Stomach (tissue), 9 donors: ENCODE results near the gene CORT. TPM values are rescaled to one million over a fixed set of nuclear protein-coding genes. Genes with fewer than 3 reads are reported as not detected.
"Not testable (repeated sequence)": the region's sequence is repeated elsewhere in the genome, so short reads cannot be mapped to it uniquely, and the experiment has no call there.

Experiments
- DNase-seq, 2 donors: peaks; one replicate each; pipeline versions ENCODE4 v3.0.0 to v3.0.0-alpha.2; 2013 to 2019
- H3K27ac ChIP-seq, 5 donors: fragments of 200-600 bp in 4 of 5; sonication (generic) in 4 of 5; one replicate each; pipeline ENCODE4 v1.5.1; 2013 to 2019; ENCODE audit warnings: mild to moderate bottlenecking in 1 of 5, moderate library complexity in 1 of 5
- H3K27me3 ChIP-seq, 3 donors: fragments of 200-600 bp; sonication (generic); one replicate each; pipeline ENCODE4 v1.5.1; 2017 to 2019; ENCODE audit warnings: mixed run types in 1 of 3
- H3K36me3 ChIP-seq, 4 donors: fragments of 200-600 bp; sonication (generic); 1 replicate in 3 of 4; 2 replicates in 1 of 4; pipeline ENCODE4 v1.5.1; 2016 to 2019
- H3K4me1 ChIP-seq, 4 donors: fragments of 200-600 bp; sonication (generic); one replicate each; pipeline ENCODE4 v1.5.1; 2016 to 2019
- H3K4me3 ChIP-seq, 4 donors: fragments of 200-600 bp; sonication (generic) in 3 of 4; one replicate each; pipeline ENCODE4 v1.5.1; 2016 to 2019; ENCODE audit warnings: mild to moderate bottlenecking in 1 of 4
- H3K9me3 ChIP-seq, 4 donors: fragments of 200-600 bp; sonication (generic); one replicate each; pipeline ENCODE4 v1.5.1; 2016 to 2019
- CTCF ChIP-seq, 7 experiments: fragments of 450-650 bp in 4 of 7; fragments of 200-600 bp in 3 of 7; sonication (generic) in 3 of 7; IDR thresholded peaks; one replicate each; pipeline ENCODE4 v1.5.1; 2016 to 2019; ENCODE audit warnings: antibody characterized with exemption in 7 of 7, control low read depth in 2 of 7, mild to moderate bottlenecking in 1 of 7
- EP300 ChIP-seq: sonication (generic); formaldehyde crosslinking; IDR thresholded peaks from one replicate; pipeline ENCODE4 v1.6.1; 2017; ENCODE audit warnings: antibody characterized with exemption
- POLR2A ChIP-seq, 4 donors: fragments of 450-650 bp; IDR thresholded peaks; one replicate each; pipeline ENCODE4 v1.6.1; 2016; ENCODE audit warnings: antibody characterized with exemption in 4 of 4, control low read depth in 2 of 4, mild to moderate bottlenecking in 1 of 4, moderate library complexity in 1 of 4
- POLR2AphosphoS5 ChIP-seq, 3 donors: sonication (generic); formaldehyde crosslinking; IDR thresholded peaks; one replicate each; pipeline ENCODE4 v1.6.1; 2016; ENCODE audit warnings: antibody characterized with exemption in 3 of 3
- WGBS, 5 donors: extraction: QIAGEN DNeasy Blood & Tissue Kit in 3 of 5; methylation state at CpG; one replicate each; pipeline versions ENCODE4 v1.1.5 to v1.1.7; 2013 to 2018; 5-methylcytosine and 5-hydroxymethylcytosine counted together
- intact Hi-C: fragments of 100-400 bp; cut with DNase I; formaldehyde crosslinking; loops from one replicate; pipeline ENCODE4 v1.15.1; 2023; ENCODE audit warnings: low total_unique reads
- polyA plus RNA-seq, 3 donors: library from polyadenylated mRNA; stranded (reverse); fragments of 200-250 nt; gene quantifications; one replicate each; pipeline ENCODE4 v1.2.3, GENCODE V29; 2013
- total RNA-seq, 5 donors: library from RNA; depleted of rRNA; stranded (reverse); fragments of >200 nt; gene quantifications; one replicate each; pipeline versions ENCODE4 v1.1.0 to v1.2.3, GENCODE V29; 2014 to 2016
- donor health status: healthy with polysubstance abuse.
- donor health status: Bipolar disorder and iron deficiency.
- donor health status: healthy.

Gene CORT
- total and polyA plus RNA-seq, 8 donors: 0.40 to 4.0 (median 1.7) TPM; not detected in 4

- peak; percentile 93 to 99 for DNase-seq
- H3K36me3 ChIP-seq: peaks cover 12 to 21% (median 20%) of the 10 kb centered on the region in 4 donors
- no peaks in the 10 kb centered on the region for H3K27me3 ChIP-seq
- H3K4me3 ChIP-seq: peak within 1 kb of the TSS; percentile 74 to 93 (median 85)
- H3K4me1 ChIP-seq: peaks cover 22 to 55% (median 47%) of the 10 kb centered on the region in 4 donors
- peak within 1 kb of the TSS; percentile 82 to 86 (median 83) for H3K27ac ChIP-seq
- 1 to 2% (median 1%) methylated on average over 26 to 59 of the region's 59 CpGs for WGBS, 5 donors
- intact Hi-C loops: no loop called here
- TF ChIP-seq POLR2AphosphoS5 (IDR thresholded peaks at IDR 0.05) (peak; percentile 60 to 94 (median 86)), POLR2A (IDR thresholded peaks at IDR 0.05) (no peak)
- H3K9me3 ChIP-seq: no peaks in the 10 kb centered on the region
Observed at GRCh38 chr1:10472220-10473144, 22.7 kb downstream of the CORT start, which contains the start of gene DFFA. Gene DFFA, minus strand, starts transcription at chr1:10472529. Its CDS starts 71 bp downstream, at chr1:10472458.

GRCh38 chr1:10473145-10473765 is 23.4 kb downstream of the CORT start:
- H3K27ac ChIP-seq: peak overlapping the region in 3 of 5 donors; percentile 82 to 86 (median 83)
- 82 to 90% (median 86%) methylated on average over 23 of the region's 23 CpGs for WGBS, 5 donors
- H3K36me3 ChIP-seq: peaks cover 8 to 13% (median 12%) of the 10 kb centered on the region in 4 donors
- peaks cover 22 to 58% (median 47%) of the 10 kb centered on the region in 4 donors for H3K4me1 ChIP-seq
- intact Hi-C loops: no loop called here
- H3K4me3 ChIP-seq: peak overlapping the region in 3 of 4 donors; percentile 74 to 93 (median 86)
- no peak for DNase-seq
- no peaks in the 10 kb centered on the region for H3K9me3 ChIP-seq
- no peaks in the 10 kb centered on the region for H3K27me3 ChIP-seq
- TF ChIP-seq POLR2AphosphoS5 (IDR thresholded peaks at IDR 0.05): no peak
- TF ChIP-seq EP300: no peak
- no peak for TF ChIP-seq CTCF (IDR thresholded peaks at IDR 0.05)
- TF ChIP-seq POLR2A (IDR thresholded peaks at IDR 0.05): no peak

GRCh38 chr1:10474309-10474612 is 24.4 kb downstream of the CORT start:
- DNase-seq, H3K27me3 ChIP-seq, H3K9me3 ChIP-seq, H3K36me3 ChIP-seq, intact Hi-C loops: not testable (repeated sequence)
- 88 to 92% (median 90%) methylated on average over 9 to 10 of the region's 10 CpGs for WGBS, 5 donors
- H3K27ac ChIP-seq: peak overlapping the region; percentile 87 to 92 (median 89)
- H3K4me1 ChIP-seq: peaks cover 22 to 59% (median 47%) of the 10 kb centered on the region in 4 donors
- H3K4me3 ChIP-seq: peak overlapping the region; percentile 90 to 98 (median 94)

- H3K4me1 ChIP-seq: peaks cover 22 to 63% (median 48%) of the 10 kb centered on the region in 4 donors
- no peaks in the 10 kb centered on the region for H3K9me3 ChIP-seq
- DNase-seq: peak; percentile 87 to 96
- H3K4me3 ChIP-seq: peak within 1 kb of the TSS; percentile 90 to 98 (median 94)
- H3K27ac ChIP-seq: peak within 1 kb of the TSS; percentile 87 to 92 (median 89)
- TF ChIP-seq POLR2A (IDR thresholded peaks at IDR 0.05): no peak
- peak in 2 of 3 donors; percentile 65 to 76 for TF ChIP-seq POLR2AphosphoS5 (IDR thresholded peaks at IDR 0.05)
- intact Hi-C loops: no loop called here
- H3K27me3 ChIP-seq: no peaks in the 10 kb centered on the region
- H3K36me3 ChIP-seq: no peaks in the 10 kb centered on the region
- 10 to 16% (median 11%) methylated on average over 30 to 50 of the region's 50 CpGs for WGBS, 5 donors
Observed at GRCh38 chr1:10474613-10475507, 25.0 kb downstream of the CORT start, which contains the start of gene PEX14. Gene PEX14, plus strand, starts transcription at chr1:10474950. Its CDS starts 17 bp downstream, at chr1:10474967.

GRCh38 chr1:10475510-10475909 is 25.7 kb downstream of the CORT start:
- Histone ChIP-seq H3K9me3 (no peaks in the 10 kb centered on the region), H3K27me3 (no peaks in the 10 kb centered on the region), H3K4me3 (peak overlapping the region; percentile 90 to 98 (median 94)), H3K36me3 (no peaks in the 10 kb centered on the region), H3K4me1 (peaks cover 22 to 63% (median 49%) of the 10 kb centered on the region in 4 donors), H3K27ac (peak overlapping the region; percentile 87 to 92 (median 89))
- 0 to 5% (median 2%) methylated on average over 13 of the region's 13 CpGs for WGBS, 5 donors
- no peak for DNase-seq
- TF ChIP-seq POLR2A (IDR thresholded peaks at IDR 0.05): no peak
- TF ChIP-seq POLR2AphosphoS5 (IDR thresholded peaks at IDR 0.05): no peak
- TF ChIP-seq EP300: no peak
- no peak for TF ChIP-seq CTCF (IDR thresholded peaks at IDR 0.05)
- intact Hi-C loops: no loop called here
